Measurements from ENCODE around the gene MIPOL1.

DNA sequence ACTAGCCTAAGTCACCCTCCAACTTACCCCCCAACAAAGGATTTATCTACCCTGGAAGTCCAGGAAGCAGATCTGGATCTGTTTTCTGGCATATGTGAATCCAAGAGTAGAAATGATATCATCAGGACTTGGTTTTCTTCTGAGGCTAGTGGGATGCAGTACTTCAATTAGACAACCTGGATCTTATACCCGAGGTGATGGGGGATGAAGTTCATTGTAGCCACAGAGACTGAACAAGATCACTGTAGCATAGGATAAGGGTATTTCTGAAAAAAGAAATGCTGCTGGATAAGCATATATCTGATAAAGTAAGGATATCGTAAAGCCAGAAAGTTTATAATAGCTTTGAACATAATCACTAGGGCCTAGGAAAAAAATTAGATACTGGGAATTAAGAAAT, 222.9 kb downstream of the MIPOL1 start:
- TF ChIP-seq, protein P1, sequence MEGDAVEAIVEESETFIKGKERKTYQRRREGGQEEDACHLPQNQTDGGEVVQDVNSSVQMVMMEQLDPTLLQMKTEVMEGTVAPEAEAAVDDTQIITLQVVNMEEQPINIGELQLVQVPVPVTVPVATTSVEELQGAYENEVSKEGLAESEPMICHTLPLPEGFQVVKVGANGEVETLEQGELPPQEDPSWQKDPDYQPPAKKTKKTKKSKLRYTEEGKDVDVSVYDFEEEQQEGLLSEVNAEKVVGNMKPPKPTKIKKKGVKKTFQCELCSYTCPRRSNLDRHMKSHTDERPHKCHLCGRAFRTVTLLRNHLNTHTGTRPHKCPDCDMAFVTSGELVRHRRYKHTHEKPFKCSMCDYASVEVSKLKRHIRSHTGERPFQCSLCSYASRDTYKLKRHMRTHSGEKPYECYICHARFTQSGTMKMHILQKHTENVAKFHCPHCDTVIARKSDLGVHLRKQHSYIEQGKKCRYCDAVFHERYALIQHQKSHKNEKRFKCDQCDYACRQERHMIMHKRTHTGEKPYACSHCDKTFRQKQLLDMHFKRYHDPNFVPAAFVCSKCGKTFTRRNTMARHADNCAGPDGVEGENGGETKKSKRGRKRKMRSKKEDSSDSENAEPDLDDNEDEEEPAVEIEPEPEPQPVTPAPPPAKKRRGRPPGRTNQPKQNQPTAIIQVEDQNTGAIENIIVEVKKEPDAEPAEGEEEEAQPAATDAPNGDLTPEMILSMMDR (conservative IDR thresholded peaks at IDR 0.05) = no peak
- no peak for TF ChIP-seq EZH2 (IDR thresholded peaks at IDR 0.05; ENCODE audit: low read depth)
